Measurements from ENCODE around the gene FOXF2. TPM values are rescaled to one million over a fixed set of nuclear protein-coding genes. Genes with fewer than 3 reads are reported as not detected.

Gene FOXF2
- total and polyA plus RNA-seq, 10 of the 15 experiments (the other 5 are each of a cell fraction or from before 2014, with no cell fraction given), result not detected

DNA sequence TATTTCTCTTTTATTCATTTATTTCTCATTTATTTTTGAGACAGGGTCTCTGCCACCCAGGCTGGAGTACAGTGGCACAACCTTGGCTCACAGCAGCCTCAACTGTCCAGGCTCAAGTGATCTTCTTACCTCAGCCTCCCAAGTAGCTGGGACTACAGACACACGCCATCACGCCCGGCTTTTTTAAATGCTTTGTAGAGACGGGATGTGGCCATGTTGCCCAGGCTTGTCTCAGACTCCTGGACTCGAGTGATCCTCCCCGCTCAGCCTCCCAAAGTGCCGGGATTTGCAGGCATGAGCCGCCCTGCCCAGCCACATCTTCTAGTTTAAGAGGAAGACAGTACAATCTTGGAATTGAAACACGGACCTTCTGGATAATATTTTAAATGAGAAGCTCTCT lies 21.6 kb upstream of the FOXF2 start (continued):
- TF ChIP-seq BHLHE40 (IDR thresholded peaks at IDR 0.05; ENCODE audit: borderline replicate concordance in 1 of 2, low read depth in 2 of 2, low read length in 1 of 2) (no peak), KLF5 (IDR thresholded peaks at IDR 0.05; ENCODE audit: partially characterized antibody) (no peak), LARP7 (IDR thresholded peaks at IDR 0.05) (no peak), EZH2 (IDR thresholded peaks at IDR 0.05; ENCODE audit: borderline replicate concordance, control insufficient read depth, low read depth, low read length) (no peak), MTA3 (IDR thresholded peaks at IDR 0.05; ENCODE audit: borderline replicate concordance, low read length) (no peak), TBL1XR1 (IDR thresholded peaks at IDR 0.05; ENCODE audit: low read depth, low read length) (no peak), SP1 (IDR thresholded peaks at IDR 0.05; ENCODE audit: low read depth, low read length) (no peak), NKRF (conservative IDR thresholded peaks at IDR 0.05) (no peak), IKZF2 (IDR thresholded peaks at IDR 0.05) (no peak), SREBF2 (IDR thresholded peaks at IDR 0.05; ENCODE audit: low read length) (no peak), ZNF217 (IDR thresholded peaks at IDR 0.05) (no peak), NR2F1 (conservative IDR thresholded peaks at IDR 0.05) (no peak), CREB1 (IDR thresholded peaks at IDR 0.05; ENCODE audit: low read depth) (no peak), MAX (IDR thresholded peaks at IDR 0.05; ENCODE audit: low read depth, low read length) (no peak), CHD1 (IDR thresholded peaks at IDR 0.05; ENCODE audit: low read depth, low read length) (no peak)
- TF ChIP-seq, protein P1, sequence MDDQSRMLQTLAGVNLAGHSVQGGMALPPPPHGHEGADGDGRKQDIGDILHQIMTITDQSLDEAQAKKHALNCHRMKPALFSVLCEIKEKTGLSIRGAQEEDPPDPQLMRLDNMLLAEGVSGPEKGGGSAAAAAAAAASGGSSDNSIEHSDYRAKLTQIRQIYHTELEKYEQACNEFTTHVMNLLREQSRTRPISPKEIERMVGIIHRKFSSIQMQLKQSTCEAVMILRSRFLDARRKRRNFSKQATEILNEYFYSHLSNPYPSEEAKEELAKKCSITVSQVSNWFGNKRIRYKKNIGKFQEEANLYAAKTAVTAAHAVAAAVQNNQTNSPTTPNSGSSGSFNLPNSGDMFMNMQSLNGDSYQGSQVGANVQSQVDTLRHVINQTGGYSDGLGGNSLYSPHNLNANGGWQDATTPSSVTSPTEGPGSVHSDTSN (IDR thresholded peaks at IDR 0.05; ENCODE audit: insufficient replicate concordance, low read depth, low read length), result no peak
